ENCODE measurements around the gene LDLRAD4.

- TF ChIP-seq TCF3 (CRISPR knock-in tag; IDR thresholded peaks at IDR 0.05) (no peak), FOXO4 (CRISPR knock-in tag; IDR thresholded peaks at IDR 0.05) (no peak), EZH2 (IDR thresholded peaks at IDR 0.05; ENCODE audit: borderline replicate concordance, low read depth, low read length) (no peak), ZNF282 (CRISPR knock-in tag; IDR thresholded peaks at IDR 0.05) (no peak), STAT6 (CRISPR knock-in tag; IDR thresholded peaks at IDR 0.05) (no peak)
These were observed 311.7 kb downstream of the LDLRAD4 start for GRCh38 chr18:13530033-13530878.

Data from K562 (cell line).